ENCODE measurements around the gene SKA3.

Gene SKA3

GRCh38 chr13:21109168-21109567 lies 67.2 kb downstream of the SKA3 start:
- DNase-seq, result no peak

GRCh38 chr13:21106089-21106488 lies 70.3 kb downstream of the SKA3 start:
- no peak for DNase-seq

- DNase-seq, result no peak
Measured at GRCh38 chr13:21104199-21105019, 71.9 kb downstream of the SKA3 start.
